ENCODE results near the gene NMT2. TPM values are rescaled to one million over a fixed set of nuclear protein-coding genes. Genes with fewer than 3 reads are reported as not detected.

Gene NMT2
- polyA plus RNA-seq, 2 of the 4 experiments (the other 2 are of a cell fraction), result 14.7 to 19.6 TPM

DNA sequence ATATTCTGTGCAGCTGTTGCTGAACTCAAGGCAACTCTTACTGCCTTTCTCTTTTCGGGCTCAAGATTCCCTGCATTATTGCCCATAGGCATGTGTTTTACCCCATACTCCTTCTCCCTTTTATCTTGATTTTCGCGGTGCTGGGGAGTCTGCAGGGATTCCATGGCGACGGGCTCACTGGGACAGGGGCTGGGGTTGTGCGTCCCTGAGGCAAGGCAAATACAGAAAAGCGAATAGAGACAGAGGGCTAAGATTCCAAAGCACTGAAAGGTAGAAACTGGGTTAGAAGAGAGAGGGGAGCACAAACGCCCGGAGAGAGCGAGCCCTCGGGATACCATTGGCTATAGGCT lies 71.9 kb downstream of the NMT2 start:
- ChIA-PET POLR2A (interaction anchor here (1.5 kb wide), 1 partner anchor 73 kb away, joined by 5 read pairs; the partner anchor contains the start of gene NMT2), CTCF (interaction anchor here (0.9 to 1.6 kb wide), 3 partner anchors 16 to 272 kb away, joined by 3 to 4 read pairs (median 3); no protein-coding TSS in a partner anchor)
- no peaks in the 10 kb centered on the region for H3K9me3 ChIP-seq
- H3K4me1 ChIP-seq, result peaks cover 23% of the 10 kb centered on the region; the same call in 2 of the 3 replicates
- 3% methylated on average over 11 of the region's 11 CpGs for WGBS (ENCODE audit: missing lambda C conversion rate)
- peak in 1 of 2 experiments; percentile 55; a peak in 5 of 6 replicates for ATAC-seq
- H3K4me2 ChIP-seq, result peak overlapping the region; percentile 90
- TF ChIP-seq HEYL (CRISPR knock-in tag; IDR thresholded peaks at IDR 0.05) (no peak), RAD21 (conservative IDR thresholded peaks at IDR 0.05 in 1 of 2, IDR thresholded peaks at IDR 0.05 in 1 of 2) (no peak)
- no peak for FAIRE-seq
- DNase-seq (ENCODE audit: low read depth in 1 of 2, low spot score in 1 of 2), result no peak
- peak overlapping the region; percentile 82 to 98 for H3K27ac ChIP-seq
- H3K4me3 ChIP-seq, result peak overlapping the region; percentile 70

DNA sequence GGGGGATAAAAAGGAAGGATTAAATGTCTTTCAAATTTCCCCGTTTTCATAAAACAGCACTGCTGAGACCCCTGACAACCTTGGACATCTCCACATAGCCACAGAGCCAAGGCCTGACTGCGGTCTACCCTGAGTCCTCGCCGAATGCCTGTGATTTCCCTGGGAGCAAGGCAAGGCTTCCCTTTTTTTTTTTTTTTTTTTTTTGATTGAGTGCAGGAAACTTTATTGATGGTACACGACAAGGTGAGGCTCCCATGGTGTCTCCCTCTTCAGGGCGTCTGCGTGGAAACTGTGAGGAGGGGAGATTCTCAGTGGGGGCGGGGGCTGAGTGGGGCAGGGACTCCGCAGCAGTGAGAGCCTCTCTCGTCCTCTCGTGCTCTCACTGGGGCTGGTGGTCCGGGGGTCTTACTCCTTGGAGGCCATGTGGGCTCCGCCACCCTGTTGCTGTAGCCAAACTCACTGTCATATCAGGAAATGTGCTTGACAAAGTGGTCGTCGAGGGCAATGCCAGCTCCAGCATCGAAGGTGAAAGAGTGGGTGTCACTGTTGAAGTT lies 75.6 kb downstream of the NMT2 start:
- H3K4me3 ChIP-seq, result no peak overlapping the region
- H3K9me3 ChIP-seq, result no peaks in the 10 kb centered on the region
- DNase-seq (ENCODE audit: low read depth in 1 of 2, low spot score in 1 of 2), result no peak
- FAIRE-seq, result no peak
- no peak for TF ChIP-seq EHMT2 (IDR thresholded peaks at IDR 0.05; ENCODE audit: low read depth)
- TF ChIP-seq NR3C1 (IDR thresholded peaks at IDR 0.05), result no peak
- no peak for TF ChIP-seq NPAS2 (CRISPR knock-in tag; IDR thresholded peaks at IDR 0.05; ENCODE audit: borderline replicate concordance)
- TF ChIP-seq POLR2A (IDR thresholded peaks at IDR 0.05; ENCODE audit: low read length), result no peak
- TF ChIP-seq MAFK (IDR thresholded peaks at IDR 0.05; ENCODE audit: partially characterized antibody), result no peak
- TF ChIP-seq HEYL (CRISPR knock-in tag; IDR thresholded peaks at IDR 0.05), result no peak
- TF ChIP-seq MAZ (IDR thresholded peaks at IDR 0.05; ENCODE audit: borderline replicate concordance, low read depth, low read length), result no peak
- no peak for TF ChIP-seq ESRRA (IDR thresholded peaks at IDR 0.05; ENCODE audit: borderline replicate concordance, low read length)
- no peak for TF ChIP-seq TFCP2L1 (CRISPR knock-in tag; IDR thresholded peaks at IDR 0.05)
- TF ChIP-seq KDM1A (IDR thresholded peaks at IDR 0.05; ENCODE audit: low read depth), result no peak
- no peak for TF ChIP-seq TP53 (CRISPR knock-in tag; IDR thresholded peaks at IDR 0.05)
- TF ChIP-seq, protein P1, sequence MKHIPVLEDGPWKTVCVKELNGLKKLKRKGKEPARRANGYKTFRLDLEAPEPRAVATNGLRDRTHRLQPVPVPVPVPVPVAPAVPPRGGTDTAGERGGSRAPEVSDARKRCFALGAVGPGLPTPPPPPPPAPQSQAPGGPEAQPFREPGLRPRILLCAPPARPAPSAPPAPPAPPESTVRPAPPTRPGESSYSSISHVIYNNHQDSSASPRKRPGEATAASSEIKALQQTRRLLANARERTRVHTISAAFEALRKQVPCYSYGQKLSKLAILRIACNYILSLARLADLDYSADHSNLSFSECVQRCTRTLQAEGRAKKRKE (CRISPR knock-in tag; IDR thresholded peaks at IDR 0.05; ENCODE audit: low read depth), result no peak
- peaks cover 5% of the 10 kb centered on the region; the same call in 1 of the 3 replicates for H3K4me1 ChIP-seq
- 73% methylated on average over 15 of the region's 16 CpGs for WGBS (ENCODE audit: missing lambda C conversion rate)
- no peak for ATAC-seq
- no peak overlapping the region for H3K27ac ChIP-seq
- H3K4me2 ChIP-seq, result no peak overlapping the region
- ChIA-PET POLR2A (no interaction called here), CTCF (interaction anchor here (2.1 kb wide), 1 partner anchor 12 kb away, joined by 5 read pairs; no protein-coding TSS in a partner anchor)

DNA sequence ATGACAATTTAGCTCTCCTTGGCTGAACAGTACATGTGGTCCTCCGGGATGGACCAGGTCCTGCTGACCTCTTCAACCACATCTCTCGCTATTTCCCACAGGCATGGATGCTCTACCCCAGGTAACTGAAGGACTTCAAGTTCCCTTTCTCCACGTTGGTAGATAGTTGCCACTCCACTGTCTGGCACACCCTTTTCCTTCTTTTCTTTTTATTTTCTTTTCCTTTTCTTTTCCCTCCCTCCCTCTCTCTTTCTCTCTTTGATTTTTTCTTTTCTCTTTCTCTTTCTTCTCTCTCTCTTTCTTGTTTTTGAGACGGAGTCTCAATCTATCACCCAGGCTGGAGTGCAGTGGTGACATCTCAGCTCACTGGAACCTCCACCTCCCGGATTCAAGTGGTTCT lies 77.1 kb downstream of the NMT2 start:
- no peak overlapping the region for H3K4me3 ChIP-seq
- ChIA-PET POLR2A (no interaction called here), CTCF (interaction anchor here (0.8 to 3.1 kb wide), 3 partner anchors 9 to 15 kb away, joined by 3 to 8 read pairs (median 5); no protein-coding TSS in a partner anchor)
- FAIRE-seq (no peak), ATAC-seq (no peak), DNase-seq (ENCODE audit: low read depth in 1 of 2, low spot score in 1 of 2) (no peak)
- H3K27ac ChIP-seq, result no peak overlapping the region
- 68% methylated on average over 5 of the region's 5 CpGs for WGBS (ENCODE audit: missing lambda C conversion rate)
- TF ChIP-seq CHD2 (IDR thresholded peaks at IDR 0.05; ENCODE audit: low read length, partially characterized antibody), result no peak
- TF ChIP-seq JUNB (IDR thresholded peaks at IDR 0.05), result no peak
- TF ChIP-seq, protein P2, sequence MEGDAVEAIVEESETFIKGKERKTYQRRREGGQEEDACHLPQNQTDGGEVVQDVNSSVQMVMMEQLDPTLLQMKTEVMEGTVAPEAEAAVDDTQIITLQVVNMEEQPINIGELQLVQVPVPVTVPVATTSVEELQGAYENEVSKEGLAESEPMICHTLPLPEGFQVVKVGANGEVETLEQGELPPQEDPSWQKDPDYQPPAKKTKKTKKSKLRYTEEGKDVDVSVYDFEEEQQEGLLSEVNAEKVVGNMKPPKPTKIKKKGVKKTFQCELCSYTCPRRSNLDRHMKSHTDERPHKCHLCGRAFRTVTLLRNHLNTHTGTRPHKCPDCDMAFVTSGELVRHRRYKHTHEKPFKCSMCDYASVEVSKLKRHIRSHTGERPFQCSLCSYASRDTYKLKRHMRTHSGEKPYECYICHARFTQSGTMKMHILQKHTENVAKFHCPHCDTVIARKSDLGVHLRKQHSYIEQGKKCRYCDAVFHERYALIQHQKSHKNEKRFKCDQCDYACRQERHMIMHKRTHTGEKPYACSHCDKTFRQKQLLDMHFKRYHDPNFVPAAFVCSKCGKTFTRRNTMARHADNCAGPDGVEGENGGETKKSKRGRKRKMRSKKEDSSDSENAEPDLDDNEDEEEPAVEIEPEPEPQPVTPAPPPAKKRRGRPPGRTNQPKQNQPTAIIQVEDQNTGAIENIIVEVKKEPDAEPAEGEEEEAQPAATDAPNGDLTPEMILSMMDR (IDR thresholded peaks at IDR 0.05), result no peak
- TF ChIP-seq EHMT2 (IDR thresholded peaks at IDR 0.05; ENCODE audit: low read depth), result no peak
- no peak overlapping the region for H3K4me2 ChIP-seq
- H3K4me1 ChIP-seq, result peaks cover 4% of the 10 kb centered on the region; the same call in 1 of the 3 replicates
- no peaks in the 10 kb centered on the region for H3K9me3 ChIP-seq
